Epithelial cell of esophagus (primary cell): Measurements from ENCODE around the gene ABLIM1.

Experiments
- DNase-seq: peaks from one replicate; pipeline ENCODE4 v3.0.0; 2010; ENCODE audit warnings: low read depth
- H3K4me3 ChIP-seq: 2 replicates; pipeline ENCODE4 v1.5.1; 2011; ENCODE audit warnings: mild to moderate bottlenecking, low read length, control low read depth
- TF ChIP-seq, protein P1 (sequence below): IDR thresholded peaks from 2 replicates; pipeline ENCODE4 v1.5.1; 2011; ENCODE audit warnings: low read depth, mild to moderate bottlenecking, low read length, control low read depth, inconsistent platforms; ENCODE audit not compliant: insufficient read depth; ENCODE audit errors: missing control alignments

ABLIM1 gene

DNA sequence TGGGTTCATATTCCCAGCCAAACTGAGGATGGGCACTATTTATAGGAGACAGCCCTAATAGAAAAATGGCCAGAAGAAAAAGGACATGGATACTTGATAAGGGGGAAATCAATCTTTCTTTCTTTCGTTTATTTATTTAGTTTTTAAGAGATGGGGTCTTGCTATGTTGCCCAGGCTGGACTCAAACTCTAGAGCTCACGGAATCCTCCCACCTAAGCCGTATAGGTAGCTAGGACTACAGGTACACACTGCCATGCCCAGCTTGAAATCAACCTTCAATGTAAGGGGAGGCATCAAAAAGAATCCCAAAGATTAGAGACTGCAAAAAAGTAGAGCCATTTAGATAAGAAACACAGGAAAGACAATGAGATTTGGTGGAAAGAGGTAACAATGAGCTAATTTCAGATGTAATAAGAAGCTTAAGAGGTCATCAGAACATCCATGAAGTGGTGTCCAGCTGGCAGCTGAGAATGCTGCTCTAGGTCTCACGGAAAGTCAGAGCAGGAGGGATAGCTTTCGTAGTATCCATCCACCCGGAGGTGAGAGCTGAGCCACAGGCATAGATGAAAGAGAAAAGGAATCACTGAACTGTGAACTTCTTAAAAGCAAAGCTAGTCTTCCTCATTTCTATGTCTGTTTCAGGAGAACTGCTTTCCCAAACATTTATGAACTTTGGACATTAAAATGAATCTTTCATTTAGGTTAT is 10.5 kb upstream of the ABLIM1 start:
- no peak for DNase-seq
- TF ChIP-seq, protein P1, sequence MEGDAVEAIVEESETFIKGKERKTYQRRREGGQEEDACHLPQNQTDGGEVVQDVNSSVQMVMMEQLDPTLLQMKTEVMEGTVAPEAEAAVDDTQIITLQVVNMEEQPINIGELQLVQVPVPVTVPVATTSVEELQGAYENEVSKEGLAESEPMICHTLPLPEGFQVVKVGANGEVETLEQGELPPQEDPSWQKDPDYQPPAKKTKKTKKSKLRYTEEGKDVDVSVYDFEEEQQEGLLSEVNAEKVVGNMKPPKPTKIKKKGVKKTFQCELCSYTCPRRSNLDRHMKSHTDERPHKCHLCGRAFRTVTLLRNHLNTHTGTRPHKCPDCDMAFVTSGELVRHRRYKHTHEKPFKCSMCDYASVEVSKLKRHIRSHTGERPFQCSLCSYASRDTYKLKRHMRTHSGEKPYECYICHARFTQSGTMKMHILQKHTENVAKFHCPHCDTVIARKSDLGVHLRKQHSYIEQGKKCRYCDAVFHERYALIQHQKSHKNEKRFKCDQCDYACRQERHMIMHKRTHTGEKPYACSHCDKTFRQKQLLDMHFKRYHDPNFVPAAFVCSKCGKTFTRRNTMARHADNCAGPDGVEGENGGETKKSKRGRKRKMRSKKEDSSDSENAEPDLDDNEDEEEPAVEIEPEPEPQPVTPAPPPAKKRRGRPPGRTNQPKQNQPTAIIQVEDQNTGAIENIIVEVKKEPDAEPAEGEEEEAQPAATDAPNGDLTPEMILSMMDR: no peak
- no peak overlapping the region for H3K4me3 ChIP-seq

DNA sequence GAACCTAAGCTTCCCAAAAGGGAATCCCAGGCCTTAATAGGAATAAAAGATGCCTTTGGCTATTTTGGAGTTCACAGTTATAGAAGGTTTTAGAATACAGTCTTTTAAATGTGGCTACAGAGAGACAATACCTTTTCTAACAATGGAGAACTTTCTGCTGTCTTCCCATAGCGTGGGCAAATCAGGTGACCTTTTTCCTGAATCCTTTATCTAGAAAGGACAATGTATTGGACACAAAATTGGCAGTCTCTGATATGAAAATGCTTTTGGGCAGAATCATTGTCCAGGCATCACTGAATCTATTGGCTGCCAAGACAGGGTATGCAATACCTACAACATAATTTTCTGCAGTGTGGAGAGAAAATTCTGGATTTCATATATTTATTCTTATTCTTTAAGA is 7.8 kb upstream of the ABLIM1 start:
- no peak overlapping the region for H3K4me3 ChIP-seq
- DNase-seq: no peak
- TF ChIP-seq, protein P1: no peak

DNA sequence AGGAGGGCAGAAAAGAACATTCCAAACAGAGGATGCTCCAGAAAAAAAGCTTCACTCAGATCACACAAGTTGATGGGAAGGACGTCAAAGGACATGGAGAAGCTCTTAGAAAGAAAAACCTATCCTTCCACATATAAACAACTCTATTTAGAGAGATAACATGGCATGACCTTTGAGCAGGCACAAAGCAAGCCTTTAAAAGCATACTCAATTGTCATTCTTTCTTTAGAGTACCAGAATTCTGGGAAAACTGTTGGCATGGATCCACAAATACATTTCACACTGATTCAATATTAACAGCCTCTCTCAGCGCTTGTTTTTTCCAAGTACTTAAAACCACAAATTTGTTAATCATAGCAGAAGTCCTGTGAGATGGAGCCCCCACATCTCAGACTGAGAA is 7.3 kb upstream of the ABLIM1 start:
- no peak for DNase-seq
- TF ChIP-seq, protein P1: no peak
- H3K4me3 ChIP-seq: no peak overlapping the region

DNA sequence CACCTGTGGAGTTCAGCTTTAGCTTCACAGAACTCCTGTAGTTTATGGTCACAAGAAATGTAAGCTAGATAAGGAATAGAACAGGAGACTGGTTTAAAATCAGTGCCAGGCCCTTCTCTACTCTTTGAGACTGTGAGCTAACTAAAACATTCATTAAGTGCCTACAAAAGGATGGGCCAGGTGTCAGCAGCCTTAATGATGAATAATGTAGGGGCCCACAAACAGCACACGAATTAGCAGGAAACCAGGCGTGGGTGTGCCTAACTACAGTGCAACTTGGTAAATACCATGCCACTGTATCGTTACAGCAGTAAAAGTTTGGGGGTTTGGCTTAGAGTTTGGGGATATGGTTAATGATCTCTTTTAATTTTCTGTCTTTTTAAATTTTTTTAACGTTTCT is 6.1 kb upstream of the ABLIM1 start:
- TF ChIP-seq, protein P1: no peak
- no peak for DNase-seq
- H3K4me3 ChIP-seq: no peak overlapping the region

DNA sequence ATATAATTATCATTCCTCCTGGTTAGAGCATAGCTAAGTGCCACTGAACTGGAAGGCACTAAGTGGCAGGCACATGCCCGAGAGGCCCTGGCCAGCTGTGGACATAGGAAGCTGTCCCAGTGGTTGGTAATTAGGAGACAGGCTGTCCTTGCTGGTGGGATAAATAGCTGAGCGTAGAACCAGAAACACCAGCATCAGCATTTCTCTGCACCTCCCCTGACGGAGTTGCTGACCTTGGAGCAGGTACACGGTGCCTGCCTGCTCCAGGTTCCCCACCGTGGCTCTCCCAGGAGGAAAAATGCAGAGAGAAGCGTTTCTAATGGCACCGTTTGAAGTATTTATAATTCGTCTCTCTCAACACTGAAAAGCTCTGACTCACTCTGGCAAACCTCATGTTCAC is 5.6 kb upstream of the ABLIM1 start:
- no peak for DNase-seq
- TF ChIP-seq, protein P1: no peak
- H3K4me3 ChIP-seq: no peak overlapping the region

DNA sequence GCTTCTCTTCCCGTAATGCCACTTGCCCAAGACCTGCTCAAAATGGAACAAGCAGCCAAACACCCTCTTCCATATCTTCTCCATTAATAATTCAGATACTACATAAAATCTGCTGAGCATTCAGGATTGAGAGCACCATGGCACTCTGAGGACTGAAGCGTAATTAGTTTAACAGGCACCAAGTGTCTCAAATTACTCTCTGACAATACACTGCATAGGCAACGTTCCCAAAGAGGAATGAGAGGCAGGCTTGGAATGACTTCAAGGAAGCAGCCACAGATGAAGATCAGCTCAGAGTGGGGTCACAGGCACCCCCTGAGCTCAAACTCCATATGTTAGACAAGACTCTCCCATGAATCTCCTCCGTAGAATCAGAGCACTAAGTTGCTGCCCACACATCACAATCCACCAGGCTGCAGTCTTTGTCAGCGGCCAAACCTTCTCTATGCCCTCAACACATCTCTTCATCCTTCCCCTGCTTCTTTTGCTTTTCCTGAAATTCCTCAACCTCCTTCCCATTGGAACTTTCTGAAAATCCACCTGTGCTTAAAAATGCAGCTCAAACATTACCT is 4.7 kb upstream of the ABLIM1 start:
- no peak overlapping the region for H3K4me3 ChIP-seq
- TF ChIP-seq, protein P1: no peak
- DNase-seq: no peak
